AG04450 (cell line): Measurements from ENCODE around the gene ZP1. TPM values are rescaled to one million over a fixed set of nuclear protein-coding genes. Genes with fewer than 3 reads are reported as not detected.
"Not testable (repeated sequence)": the region's sequence is repeated elsewhere in the genome, so short reads cannot be mapped to it uniquely, and the experiment has no call there.

Experiments used
- CTCF ChIA-PET: fragments of 300-600, 350-600 bp; formaldehyde crosslinking; extraction: SDS; loops from one replicate; lab custom pipeline; 2022; ENCODE audit warnings: antibody characterized with exemption, inconsistent platforms; lab: Charles Lee
- POLR2A ChIA-PET: fragments of 350-600 bp; formaldehyde crosslinking; extraction: SDS; loops from one replicate; lab custom pipeline; 2021; ENCODE audit warnings: antibody characterized with exemption, inconsistent platforms; lab: Yijun Ruan, JAX
- DNase-seq: peaks from one replicate; pipeline ENCODE4 v3.0.0-alpha.2; 2011; ENCODE audit warnings: low read depth, low spot score
- H3K27ac ChIP-seq: one replicate; pipeline ENCODE4 v1.5.1; 2012; ENCODE audit warnings: low read depth, low read length, control low read depth
- H3K27me3 ChIP-seq: one replicate; pipeline ENCODE4 v1.6.0; 2012; ENCODE audit warnings: low read length; ENCODE audit not compliant: control insufficient read depth, insufficient read depth
- H3K4me3 ChIP-seq: 2 replicates; pipeline ENCODE4 v1.5.1; 2011; ENCODE audit warnings: mild to moderate bottlenecking, low read depth, low read length, control low read depth
- H3K9me3 ChIP-seq: 2 replicates; pipeline ENCODE4 v1.5.1; 2012; ENCODE audit warnings: low read length; ENCODE audit not compliant: control insufficient read depth, insufficient read depth
- polyA plus RNA-seq: library from polyadenylated mRNA; depleted of rRNA; stranded (reverse); fragments of >200 nt; gene quantifications from 2 replicates; pipeline ENCODE4 v1.2.3, GENCODE V29; 2011
- TF ChIP-seq, protein P1 (sequence below): IDR thresholded peaks from 2 replicates; pipeline ENCODE4 v1.5.1; 2011; ENCODE audit warnings: low read depth, low read length, control low read depth, inconsistent platforms

ZP1 gene
- polyA plus RNA-seq, 1 experiment, result 0.48 TPM

DNA sequence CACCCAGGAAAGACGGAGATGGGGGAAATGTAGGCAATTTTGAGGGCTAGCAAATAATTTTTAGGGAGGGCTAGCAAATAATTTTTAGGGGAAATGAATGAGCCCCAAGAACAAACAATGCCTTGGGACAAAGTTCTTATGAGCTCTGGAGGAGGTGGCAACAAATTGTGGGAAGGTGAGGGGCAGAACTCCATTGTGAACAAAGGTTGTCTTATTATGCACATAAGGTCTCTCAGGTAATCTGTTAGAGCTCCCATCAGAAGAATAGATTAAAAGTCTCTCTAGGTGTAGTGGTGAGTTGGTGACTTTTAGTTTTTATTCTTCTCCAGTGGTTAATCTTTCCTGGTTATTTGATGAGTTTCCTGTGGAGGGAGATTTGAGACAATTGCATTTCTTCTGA lies 41.5 kb downstream of the ZP1 start:
- CTCF ChIA-PET, result interaction anchor here (2.7 kb wide), 1 partner anchor 9 kb away, joined by 17 read pairs; no protein-coding TSS in a partner anchor

DNA sequence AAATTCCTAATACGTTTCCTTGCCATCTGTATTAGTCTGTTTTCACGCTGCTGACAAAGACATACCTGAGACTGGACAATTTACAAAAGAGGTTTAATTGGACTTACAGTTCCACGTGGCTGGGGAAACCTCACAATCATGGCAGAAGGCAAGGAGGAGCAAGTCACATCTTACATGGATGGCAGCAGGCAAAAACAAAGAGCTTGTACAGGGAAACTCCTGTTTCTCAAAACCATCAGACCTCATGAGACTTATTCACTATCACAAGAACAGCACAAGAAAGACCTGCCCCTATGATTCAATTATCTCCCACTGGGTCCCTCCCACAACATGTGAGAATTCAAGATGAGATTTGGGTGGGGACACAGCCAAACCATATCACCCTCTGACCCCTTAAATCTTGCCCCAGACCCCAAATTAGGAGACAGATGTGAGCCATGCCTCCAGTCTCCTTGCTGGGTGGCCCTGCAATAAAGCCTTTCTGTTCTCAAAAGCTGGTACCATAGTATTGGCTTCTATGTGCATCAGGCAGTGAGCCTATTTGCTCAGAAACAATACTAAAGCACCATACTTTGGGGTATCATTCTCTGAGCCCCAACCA lies 42.4 kb downstream of the ZP1 start:
- H3K27me3 ChIP-seq, H3K4me3 ChIP-seq, H3K27ac ChIP-seq, POLR2A ChIA-PET, H3K9me3 ChIP-seq, DNase-seq: not testable (repeated sequence)
- CTCF ChIA-PET, result interaction anchor here (2.7 kb wide), 1 partner anchor 10 kb away, joined by 17 read pairs; no protein-coding TSS in a partner anchor

More for the DNA sequence above, 41.5 kb downstream of the ZP1 start:
- POLR2A ChIA-PET, result no interaction called here
- no peaks in the 10 kb centered on the region; the same call in 1 of the 2 replicates for H3K9me3 ChIP-seq
- TF ChIP-seq, protein P1, sequence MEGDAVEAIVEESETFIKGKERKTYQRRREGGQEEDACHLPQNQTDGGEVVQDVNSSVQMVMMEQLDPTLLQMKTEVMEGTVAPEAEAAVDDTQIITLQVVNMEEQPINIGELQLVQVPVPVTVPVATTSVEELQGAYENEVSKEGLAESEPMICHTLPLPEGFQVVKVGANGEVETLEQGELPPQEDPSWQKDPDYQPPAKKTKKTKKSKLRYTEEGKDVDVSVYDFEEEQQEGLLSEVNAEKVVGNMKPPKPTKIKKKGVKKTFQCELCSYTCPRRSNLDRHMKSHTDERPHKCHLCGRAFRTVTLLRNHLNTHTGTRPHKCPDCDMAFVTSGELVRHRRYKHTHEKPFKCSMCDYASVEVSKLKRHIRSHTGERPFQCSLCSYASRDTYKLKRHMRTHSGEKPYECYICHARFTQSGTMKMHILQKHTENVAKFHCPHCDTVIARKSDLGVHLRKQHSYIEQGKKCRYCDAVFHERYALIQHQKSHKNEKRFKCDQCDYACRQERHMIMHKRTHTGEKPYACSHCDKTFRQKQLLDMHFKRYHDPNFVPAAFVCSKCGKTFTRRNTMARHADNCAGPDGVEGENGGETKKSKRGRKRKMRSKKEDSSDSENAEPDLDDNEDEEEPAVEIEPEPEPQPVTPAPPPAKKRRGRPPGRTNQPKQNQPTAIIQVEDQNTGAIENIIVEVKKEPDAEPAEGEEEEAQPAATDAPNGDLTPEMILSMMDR, result no peak
- no peak overlapping the region for H3K27ac ChIP-seq
- H3K27me3 ChIP-seq, result peaks cover 5% of the 10 kb centered on the region
- H3K4me3 ChIP-seq, result no peak overlapping the region
- DNase-seq, result no peak

DNA sequence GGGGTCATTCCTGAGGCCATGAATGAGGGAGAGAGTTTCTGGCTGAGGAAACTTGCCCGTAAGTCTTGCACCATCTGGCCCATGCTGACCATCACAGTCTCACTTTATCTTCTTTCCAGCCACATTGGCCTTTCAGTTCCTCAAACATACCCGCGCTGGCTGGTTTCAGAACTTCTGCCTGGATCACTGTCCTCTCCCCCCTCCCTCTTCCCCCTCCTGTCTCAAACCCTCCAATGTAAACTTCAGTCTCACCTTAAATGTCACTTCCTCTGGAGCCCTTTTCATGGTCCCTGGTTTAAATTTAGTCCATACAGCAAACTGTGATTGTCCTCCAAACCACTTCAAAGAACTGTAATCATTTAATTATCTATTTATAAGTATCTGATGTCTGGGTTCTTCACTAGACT lies 42.9 kb downstream of the ZP1 start:
- Histone ChIP-seq H3K27ac (no peak overlapping the region), H3K9me3 (no peaks in the 10 kb centered on the region; the same call in 1 of the 2 replicates), H3K4me3 (no peak overlapping the region), H3K27me3 (peaks cover 5% of the 10 kb centered on the region)
- TF ChIP-seq, protein P1, result no peak
- ChIA-PET CTCF (no interaction called here), POLR2A (no interaction called here)
- DNase-seq, result no peak

DNA sequence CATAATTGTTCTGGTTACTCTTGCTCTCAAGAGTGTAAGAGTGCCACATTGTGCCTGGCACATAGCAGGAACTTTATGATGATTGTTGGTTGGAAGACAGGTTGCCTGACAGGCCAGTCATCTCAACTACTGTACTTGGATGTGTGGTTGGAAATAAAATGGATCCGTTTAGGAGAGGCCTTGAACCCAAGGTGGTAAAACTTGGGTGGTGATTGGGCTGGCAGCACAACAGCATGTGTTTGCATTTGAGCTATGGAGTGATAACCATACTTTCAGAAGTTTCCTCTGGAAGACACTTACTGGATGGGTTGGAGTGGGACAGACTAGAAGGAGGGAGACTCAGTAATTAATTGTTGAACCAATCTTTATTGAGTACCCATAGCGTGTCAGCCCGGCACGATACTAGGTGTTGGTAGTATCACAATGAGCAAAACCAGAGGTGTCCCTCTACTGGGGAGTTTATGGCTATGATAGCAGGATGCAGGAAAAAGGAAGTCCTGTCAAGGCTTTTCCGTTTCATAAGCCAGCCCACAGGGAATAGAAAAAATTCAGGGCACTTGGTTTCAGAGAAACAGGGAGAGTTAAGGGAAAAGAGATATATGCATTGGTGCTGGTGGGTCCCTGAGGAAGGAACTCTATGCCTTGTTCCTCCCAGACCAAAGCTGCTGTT lies 43.5 kb downstream of the ZP1 start:
- DNase-seq, result no peak
- POLR2A ChIA-PET, result no interaction called here
- Histone ChIP-seq H3K27me3 (peaks cover 5% of the 10 kb centered on the region), H3K4me3 (no peak overlapping the region), H3K27ac (no peak overlapping the region), H3K9me3 (no peaks in the 10 kb centered on the region; the same call in 1 of the 2 replicates)
- TF ChIP-seq, protein P1, result no peak
- CTCF ChIA-PET, result interaction anchor here (0.7 kb wide), 1 partner anchor 12 kb away, joined by 5 read pairs; no protein-coding TSS in a partner anchor

DNA sequence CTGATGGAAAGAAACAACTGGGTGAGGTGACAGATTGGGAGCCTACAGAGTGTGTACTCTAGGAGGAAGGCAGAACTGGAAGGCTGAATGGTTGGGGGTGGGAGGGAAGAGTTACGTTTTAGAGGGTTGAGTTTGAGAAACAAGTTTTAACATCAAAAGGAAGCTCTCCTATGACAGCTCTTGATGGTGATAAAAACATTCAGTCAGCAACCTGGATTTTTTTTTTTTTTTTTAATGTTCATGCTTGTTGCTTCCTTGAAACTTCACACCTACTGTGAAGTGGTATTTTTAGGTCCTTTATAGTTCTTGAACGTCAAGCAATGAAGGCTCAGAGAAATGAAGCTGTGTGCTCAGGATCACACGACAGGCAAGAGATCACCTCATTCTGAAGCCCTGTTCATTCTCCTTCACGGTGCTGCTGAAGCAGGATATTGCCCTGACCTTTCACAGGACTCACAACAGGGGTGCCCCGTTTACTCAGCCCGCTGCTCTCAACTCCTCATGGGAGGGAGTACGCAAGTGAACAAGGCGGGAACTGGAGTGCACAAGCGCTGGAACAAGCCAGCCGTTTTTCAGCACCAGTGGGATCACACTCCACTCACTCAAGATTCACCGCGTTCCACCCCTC lies 45.0 kb downstream of the ZP1 start:
- H3K9me3 ChIP-seq, result no peaks in the 10 kb centered on the region; the same call in 1 of the 2 replicates
- POLR2A ChIA-PET, result no interaction called here
- H3K4me3 ChIP-seq, result no peak overlapping the region
- TF ChIP-seq, protein P1, result no peak
- H3K27me3 ChIP-seq, result peaks cover 5% of the 10 kb centered on the region
- no peak for DNase-seq
- no peak overlapping the region for H3K27ac ChIP-seq
- CTCF ChIA-PET, result interaction anchor here (0.7 to 4.7 kb wide), 4 partner anchors 13 to 81 kb away, joined by 4 to 35 read pairs (median 11); no protein-coding TSS in a partner anchor
